MM.1S (cell line): ENCODE data around the gene DUSP7.

ENCODE experiments used
- DNase-seq: peaks from one replicate; pipeline ENCODE4 v3.0.0-alpha.2; 2015
- H2AFZ ChIP-seq: fragments of 300-600 bp; sonication (generic); 2 replicates; pipeline ENCODE4 v1.6.0; 2016; ENCODE audit warnings: antibody characterized with exemption, low read length
- H3F3A ChIP-seq: fragments of 300-600 bp; sonication (generic); 2 replicates; pipeline ENCODE4 v1.6.1; 2016; ENCODE audit warnings: mild to moderate bottlenecking, antibody characterized with exemption, low read length, moderate library complexity, mixed read lengths; ENCODE audit not compliant: insufficient read depth
- H3K27ac ChIP-seq: fragments of 300-600 bp; sonication (generic); 2 replicates; pipeline ENCODE4 v1.5.1; 2016; ENCODE audit warnings: mild to moderate bottlenecking, low read length
- H3K27me3 ChIP-seq: fragments of 300-600 bp; sonication (generic); replicated peaks from 2 replicates; pipeline ENCODE4 v1.6.0; 2016; ENCODE audit warnings: low read length; ENCODE audit not compliant: insufficient read depth
- H3K36me3 ChIP-seq: fragments of 300-600 bp; sonication (generic); replicated peaks from 2 replicates; pipeline ENCODE4 v1.6.1; 2016; ENCODE audit warnings: mild to moderate bottlenecking, low read length, mixed read lengths; ENCODE audit not compliant: insufficient read depth
- H3K4me1 ChIP-seq: fragments of 300-600 bp; sonication (generic); 2 replicates; pipeline ENCODE4 v1.6.1; 2016; ENCODE audit warnings: low read length, mixed read lengths
- H3K4me2 ChIP-seq: fragments of 300-600 bp; sonication (generic); 2 replicates; pipeline ENCODE4 v1.6.0; 2016; ENCODE audit warnings: low read depth, low read length
- H3K4me3 ChIP-seq: fragments of 300-600 bp; sonication (generic); 2 replicates; pipeline ENCODE4 v1.5.1; 2016; ENCODE audit warnings: low read length, mixed read lengths
- H3K79me2 ChIP-seq: fragments of 300-600 bp; sonication (generic); 2 replicates; pipeline ENCODE4 v1.6.1; 2016; ENCODE audit warnings: mixed run types, low read length, mixed read lengths
- H3K9ac ChIP-seq: fragments of 300-600 bp; sonication (generic); 2 replicates; pipeline ENCODE4 v1.6.1; 2016; ENCODE audit warnings: low read length, mixed read lengths
- H3K9me2 ChIP-seq: fragments of 300-600 bp; sonication (generic); replicated peaks from 2 replicates; pipeline ENCODE4 v1.6.1; 2016; ENCODE audit warnings: mild to moderate bottlenecking, low read length, mixed read lengths; ENCODE audit not compliant: insufficient read depth
- H3K9me3 ChIP-seq: fragments of 300-600 bp; sonication (generic); replicated peaks from 2 replicates; pipeline ENCODE4 v1.6.1; 2016; ENCODE audit warnings: mild to moderate bottlenecking, low read length, mixed read lengths; ENCODE audit not compliant: insufficient read depth
- H4K20me1 ChIP-seq: fragments of 300-600 bp; sonication (generic); 2 replicates; pipeline ENCODE4 v1.6.1; 2016; ENCODE audit warnings: mild to moderate bottlenecking, low read length, moderate library complexity, mixed read lengths; ENCODE audit not compliant: insufficient read depth
- EZH2 ChIP-seq: fragments of 300-600 bp; sonication (generic); optimal IDR thresholded peaks from 2 replicates; pipeline ENCODE3; 2017; ENCODE audit warnings: low read depth, mild to moderate bottlenecking, antibody characterized with exemption, low read length, mixed read lengths
- EZH2phosphoT487 ChIP-seq: fragments of 300-600 bp; sonication (generic); IDR thresholded peaks from 2 replicates; pipeline ENCODE4 v1.6.1; 2018; ENCODE audit warnings: antibody characterized with exemption, low read length
- TF ChIP-seq, protein P1 (sequence below): fragments of 300-600 bp; sonication (generic); IDR thresholded peaks from 2 replicates; pipeline ENCODE4 v1.5.1; 2016; ENCODE audit warnings: antibody characterized with exemption, low read length, mixed read lengths

DUSP7 gene

DNA sequence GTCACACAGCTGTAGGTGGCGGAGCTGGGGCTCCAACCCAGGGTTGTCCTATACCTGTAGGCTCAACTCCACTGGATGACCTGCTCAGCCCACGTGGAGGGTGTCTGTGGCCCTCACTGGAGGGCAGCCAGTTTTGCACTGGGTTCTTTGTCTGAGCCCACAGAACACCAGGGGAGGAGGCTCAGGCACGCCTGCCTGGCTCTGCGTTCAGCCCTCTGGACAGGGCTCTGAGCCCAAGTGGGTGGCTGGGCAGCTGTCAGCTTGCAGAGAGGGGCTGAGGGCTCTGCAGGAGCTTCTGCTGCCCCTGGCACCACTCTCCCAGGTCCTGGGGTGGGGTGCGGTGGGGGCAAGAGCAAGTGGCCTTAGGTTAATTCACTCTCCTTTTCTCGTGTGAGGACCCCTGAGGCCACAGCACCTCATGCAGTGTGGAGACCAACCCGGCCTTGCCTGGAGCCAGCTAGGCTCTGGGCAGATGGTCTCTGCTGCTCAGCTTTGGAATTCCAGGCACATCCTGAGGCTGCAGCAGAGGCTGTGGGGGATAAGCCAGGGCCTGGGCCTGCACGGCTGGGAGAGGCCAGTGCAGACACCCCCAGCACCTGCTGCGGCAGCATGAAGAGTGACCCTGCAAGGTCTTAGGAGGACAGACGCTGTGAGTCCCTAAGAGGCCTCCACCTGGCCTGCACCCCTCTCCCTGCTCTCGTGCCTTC, 23.5 kb downstream of the DUSP7 start:
- no peaks in the 10 kb centered on the region for H3K9me2 ChIP-seq

DNA sequence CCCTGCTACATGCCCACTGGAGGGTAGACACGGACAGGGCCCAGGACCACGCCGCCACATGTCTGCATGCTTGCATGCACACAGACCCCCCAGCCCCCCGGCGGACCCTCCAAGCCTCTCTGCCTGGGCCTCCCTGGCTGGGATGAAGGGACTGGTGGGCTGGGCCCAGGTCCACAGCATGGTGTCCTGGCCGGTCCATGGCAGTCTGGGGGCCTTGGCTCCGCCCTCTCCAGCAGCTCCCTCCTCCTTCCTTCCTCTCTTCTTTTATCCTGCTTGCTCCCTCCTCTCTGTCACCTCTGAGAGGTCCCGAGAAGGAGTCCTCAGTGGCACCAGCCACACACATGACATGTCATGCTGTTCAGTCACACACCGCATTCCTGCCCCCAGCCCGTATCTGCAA, 24.5 kb downstream of the DUSP7 start:
- no peaks in the 10 kb centered on the region for H3K4me1 ChIP-seq

More for the DNA sequence above, 23.5 kb downstream of the DUSP7 start:
- Histone ChIP-seq H3F3A (no peaks in the 10 kb centered on the region), H3K27me3 (no peaks in the 10 kb centered on the region), H2AFZ (no peak overlapping the region), H3K36me3 (no peaks in the 10 kb centered on the region), H3K27ac (no peak overlapping the region), H3K4me3 (no peak overlapping the region), H3K79me2 (no peaks in the 10 kb centered on the region), H3K9ac (no peak overlapping the region), H3K4me1 (no peaks in the 10 kb centered on the region), H3K9me3 (no peaks in the 10 kb centered on the region), H3K4me2 (no peak overlapping the region), H4K20me1 (no peaks in the 10 kb centered on the region)
- DNase-seq, result no peak
- TF ChIP-seq EZH2, result no peak
- TF ChIP-seq EZH2phosphoT487, result no peak
- TF ChIP-seq, protein P1, sequence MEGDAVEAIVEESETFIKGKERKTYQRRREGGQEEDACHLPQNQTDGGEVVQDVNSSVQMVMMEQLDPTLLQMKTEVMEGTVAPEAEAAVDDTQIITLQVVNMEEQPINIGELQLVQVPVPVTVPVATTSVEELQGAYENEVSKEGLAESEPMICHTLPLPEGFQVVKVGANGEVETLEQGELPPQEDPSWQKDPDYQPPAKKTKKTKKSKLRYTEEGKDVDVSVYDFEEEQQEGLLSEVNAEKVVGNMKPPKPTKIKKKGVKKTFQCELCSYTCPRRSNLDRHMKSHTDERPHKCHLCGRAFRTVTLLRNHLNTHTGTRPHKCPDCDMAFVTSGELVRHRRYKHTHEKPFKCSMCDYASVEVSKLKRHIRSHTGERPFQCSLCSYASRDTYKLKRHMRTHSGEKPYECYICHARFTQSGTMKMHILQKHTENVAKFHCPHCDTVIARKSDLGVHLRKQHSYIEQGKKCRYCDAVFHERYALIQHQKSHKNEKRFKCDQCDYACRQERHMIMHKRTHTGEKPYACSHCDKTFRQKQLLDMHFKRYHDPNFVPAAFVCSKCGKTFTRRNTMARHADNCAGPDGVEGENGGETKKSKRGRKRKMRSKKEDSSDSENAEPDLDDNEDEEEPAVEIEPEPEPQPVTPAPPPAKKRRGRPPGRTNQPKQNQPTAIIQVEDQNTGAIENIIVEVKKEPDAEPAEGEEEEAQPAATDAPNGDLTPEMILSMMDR, result no peak

DNA sequence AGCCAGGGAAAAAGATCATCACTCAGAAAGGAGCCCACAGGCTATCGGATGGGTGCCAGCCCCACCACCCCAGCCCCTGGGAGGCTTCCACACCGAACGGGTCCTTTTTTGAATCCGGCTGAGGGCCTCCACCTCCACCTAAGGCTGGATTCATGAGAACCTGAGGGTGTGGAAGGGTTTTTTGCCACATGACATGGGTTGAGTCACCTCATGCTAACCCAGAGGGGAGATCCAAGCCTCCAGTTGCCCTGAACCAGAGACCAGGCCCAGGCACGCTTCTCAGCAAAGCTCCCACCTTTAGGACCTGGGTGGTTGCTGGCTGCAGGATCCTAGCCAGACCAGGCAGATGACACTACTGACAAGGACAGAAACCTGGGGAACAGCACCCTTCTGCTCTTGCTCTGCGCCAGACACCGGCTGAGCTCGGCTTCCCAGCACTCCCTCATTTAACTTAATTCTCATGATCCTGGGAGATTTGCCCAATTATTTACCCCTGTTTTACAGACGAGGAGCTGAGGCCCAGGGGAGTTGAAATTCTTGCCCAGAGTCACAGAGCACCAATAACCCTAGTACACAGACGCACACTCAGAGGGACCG, 25.6 kb downstream of the DUSP7 start:
- no peak overlapping the region for H3K27ac ChIP-seq
- no peaks in the 10 kb centered on the region for H3K36me3 ChIP-seq
- H2AFZ ChIP-seq, result no peak overlapping the region
- no peaks in the 10 kb centered on the region for H3K9me2 ChIP-seq
- TF ChIP-seq EZH2phosphoT487 (no peak), EZH2 (no peak)
- TF ChIP-seq, protein P1, result no peak
- H4K20me1 ChIP-seq, result no peaks in the 10 kb centered on the region
- H3K79me2 ChIP-seq, result no peaks in the 10 kb centered on the region
- no peaks in the 10 kb centered on the region for H3F3A ChIP-seq
- no peak overlapping the region for H3K4me2 ChIP-seq
- no peaks in the 10 kb centered on the region for H3K4me1 ChIP-seq
- H3K4me3 ChIP-seq, result no peak overlapping the region
- no peak for DNase-seq
- H3K9ac ChIP-seq, result no peak overlapping the region
- no peaks in the 10 kb centered on the region for H3K9me3 ChIP-seq
- H3K27me3 ChIP-seq, result no peaks in the 10 kb centered on the region

More for the DNA sequence above, 24.5 kb downstream of the DUSP7 start:
- Histone ChIP-seq H3K4me2 (no peak overlapping the region), H3K4me3 (no peak overlapping the region), H3F3A (no peaks in the 10 kb centered on the region), H3K9ac (no peak overlapping the region), H3K27me3 (no peaks in the 10 kb centered on the region), H2AFZ (no peak overlapping the region), H3K79me2 (no peaks in the 10 kb centered on the region), H4K20me1 (no peaks in the 10 kb centered on the region), H3K27ac (no peak overlapping the region), H3K36me3 (no peaks in the 10 kb centered on the region), H3K9me2 (no peaks in the 10 kb centered on the region), H3K9me3 (no peaks in the 10 kb centered on the region)
- no peak for TF ChIP-seq EZH2
- no peak for TF ChIP-seq EZH2phosphoT487
- TF ChIP-seq, protein P1, result no peak
- no peak for DNase-seq
